SH-SY5Y (cell line): ENCODE measurements around the gene SRGAP3.

ENCODE experiments used
- GATA2 ChIP-seq: IDR thresholded peaks from 2 replicates; pipeline ENCODE4 v1.6.1; 2011; ENCODE audit warnings: mild to moderate bottlenecking, low read depth, low read length
- GATA3 ChIP-seq: IDR thresholded peaks from 2 replicates; pipeline ENCODE4 v1.6.1; 2011; ENCODE audit warnings: low read depth, mild to moderate bottlenecking, low read length, moderate library complexity

DNA sequence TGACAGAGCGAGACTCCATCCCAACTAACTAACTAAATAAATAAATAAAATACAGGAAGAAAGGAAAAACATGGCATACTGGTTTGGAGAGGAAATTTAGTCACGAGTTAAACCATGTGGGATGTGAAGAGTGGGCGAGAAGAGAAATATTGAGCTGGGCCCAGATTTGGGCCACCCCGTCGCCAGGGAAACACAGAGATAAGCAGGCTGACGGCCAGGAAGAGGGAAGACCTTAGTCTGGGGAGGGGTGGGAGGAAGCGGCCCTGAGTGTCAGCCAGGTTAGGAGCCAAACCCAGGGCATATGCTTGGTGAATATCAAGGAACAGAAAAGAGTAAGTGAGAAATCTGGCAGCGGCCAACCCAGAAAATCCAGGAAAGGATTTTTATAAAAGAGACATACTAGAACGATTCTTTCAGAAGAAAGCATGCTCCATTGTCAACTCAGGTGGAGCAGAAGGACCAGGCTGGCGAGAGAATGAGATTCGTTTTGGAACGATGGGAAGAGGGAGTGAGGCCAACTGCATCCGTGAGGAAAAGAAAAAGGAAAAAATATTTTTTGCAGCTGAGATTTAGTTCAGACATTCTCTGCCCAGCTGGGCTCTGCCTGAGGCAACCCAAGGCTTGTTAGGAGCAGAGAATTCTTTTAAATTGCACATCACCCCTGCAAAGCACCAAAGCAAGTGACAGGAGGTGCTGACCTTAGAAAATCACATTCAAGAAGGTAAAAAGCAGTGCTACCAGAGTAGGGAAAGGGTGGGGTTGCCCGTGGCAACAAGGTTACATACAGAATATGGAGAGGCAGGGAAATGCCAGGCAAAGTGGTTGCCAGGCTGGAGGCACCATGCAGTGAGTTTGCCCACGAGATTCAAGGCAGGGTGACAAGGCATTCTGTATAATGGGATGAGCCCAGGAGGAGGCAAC is 226.9 kb downstream of the SRGAP3 start:
- no peak for TF ChIP-seq GATA2
- no peak for TF ChIP-seq GATA3
